ENCODE results near the gene PCNX3. TPM values are rescaled to one million over a fixed set of nuclear protein-coding genes. Genes with fewer than 3 reads are reported as not detected.

PCNX3 gene
- total RNA-seq (40.9 and 42.7 TPM in 2 replicates), polyA plus RNA-seq (18.9 and 22.0 TPM in 2 replicates)

- peak within 1 kb of the TSS; percentile 77 for H3K27ac ChIP-seq
- peaks cover 12% of the 10 kb centered on the region for H3K4me1 ChIP-seq (ENCODE audit: low read depth)
- no peak for TF ChIP-seq CTCF (IDR thresholded peaks at IDR 0.05; ENCODE audit: low read depth, low read length)
- DNase-seq (ENCODE audit: low read depth in 1 of 2, low spot score in 1 of 2) = peak; percentile 100
- H3K36me3 ChIP-seq = peaks cover 11% of the 10 kb centered on the region
- H3K9me3 ChIP-seq (ENCODE audit: low read depth) = no peaks in the 10 kb centered on the region
- no peaks in the 10 kb centered on the region for H3K27me3 ChIP-seq
- H3K4me3 ChIP-seq = peak within 1 kb of the TSS; percentile 69
Observed at GRCh38 chr11:65615229-65615949, at the start of gene PCNX3. TSS of gene PCNX3 (plus strand) at chr11:65615776. CDS start at chr11:65616312, 536 bp downstream.

GRCh38 chr11:65569164-65569972 is 46.2 kb upstream of the PCNX3 start:
- peak overlapping the region; percentile 80 for H3K27ac ChIP-seq
- no peaks in the 10 kb centered on the region for H3K9me3 ChIP-seq (ENCODE audit: low read depth)
- DNase-seq (ENCODE audit: low read depth in 1 of 2, low spot score in 1 of 2) = no peak
- peaks cover 19% of the 10 kb centered on the region for H3K4me1 ChIP-seq (ENCODE audit: low read depth)
- H3K4me3 ChIP-seq = peak overlapping the region; percentile 91
- TF ChIP-seq CTCF (IDR thresholded peaks at IDR 0.05; ENCODE audit: low read depth, low read length) = no peak
- no peaks in the 10 kb centered on the region for H3K36me3 ChIP-seq
- no peaks in the 10 kb centered on the region for H3K27me3 ChIP-seq

- Histone ChIP-seq H3K36me3 (no peaks in the 10 kb centered on the region), H3K9me3 (ENCODE audit: low read depth) (no peaks in the 10 kb centered on the region), H3K27ac (peak within 1 kb of the TSS; percentile 80), H3K27me3 (peaks cover 4% of the 10 kb centered on the region), H3K4me1 (ENCODE audit: low read depth) (peaks cover 24% of the 10 kb centered on the region), H3K4me3 (peak within 1 kb of the TSS; percentile 91)
- DNase-seq (ENCODE audit: low read depth in 1 of 2, low spot score in 1 of 2) = peak; percentile 99
- TF ChIP-seq CTCF (IDR thresholded peaks at IDR 0.05; ENCODE audit: low read depth, low read length) = peak; percentile 33
Observed at GRCh38 chr11:65569973-65570918, 45.3 kb upstream of the PCNX3 start, which contains the start of gene ZNRD2. TSS of gene ZNRD2 (plus strand) at chr11:65570477. CDS start at chr11:65570492, 15 bp downstream.

- peak overlapping the region; percentile 49 for H3K4me3 ChIP-seq
- H3K9me3 ChIP-seq (ENCODE audit: low read depth) = no peaks in the 10 kb centered on the region
- H3K36me3 ChIP-seq = no peaks in the 10 kb centered on the region
- DNase-seq (ENCODE audit: low read depth in 1 of 2, low spot score in 1 of 2) = no peak
- H3K4me1 ChIP-seq (ENCODE audit: low read depth) = peaks cover 26% of the 10 kb centered on the region
- peaks cover 5% of the 10 kb centered on the region for H3K27me3 ChIP-seq
- H3K27ac ChIP-seq = no peak overlapping the region
- no peak for TF ChIP-seq CTCF (IDR thresholded peaks at IDR 0.05; ENCODE audit: low read depth, low read length)
Observed at GRCh38 chr11:65571420-65571819, 44.2 kb upstream of the PCNX3 start.

- H3K27ac ChIP-seq = peak overlapping the region; percentile 40
- peak in 1 of 2 donors; percentile 57 for DNase-seq (ENCODE audit: low read depth in 1 of 2, low spot score in 1 of 2)
- no peaks in the 10 kb centered on the region for H3K9me3 ChIP-seq (ENCODE audit: low read depth)
- peak; percentile 46 for TF ChIP-seq CTCF (IDR thresholded peaks at IDR 0.05; ENCODE audit: low read depth, low read length)
- peaks cover 5% of the 10 kb centered on the region for H3K27me3 ChIP-seq
- peak overlapping the region; percentile 49 for H3K4me3 ChIP-seq
- no peaks in the 10 kb centered on the region for H3K36me3 ChIP-seq
- peaks cover 30% of the 10 kb centered on the region for H3K4me1 ChIP-seq (ENCODE audit: low read depth)
Observed at GRCh38 chr11:65571940-65572339, 43.6 kb upstream of the PCNX3 start.
